ENCODE results near the gene LCE2C. TPM values are rescaled to one million over a fixed set of nuclear protein-coding genes. Genes with fewer than 3 reads are reported as not detected.

LCE2C gene
- polyA plus RNA-seq, 2 of the 4 experiments (the other 2 are of a cell fraction) = not detected

DNA sequence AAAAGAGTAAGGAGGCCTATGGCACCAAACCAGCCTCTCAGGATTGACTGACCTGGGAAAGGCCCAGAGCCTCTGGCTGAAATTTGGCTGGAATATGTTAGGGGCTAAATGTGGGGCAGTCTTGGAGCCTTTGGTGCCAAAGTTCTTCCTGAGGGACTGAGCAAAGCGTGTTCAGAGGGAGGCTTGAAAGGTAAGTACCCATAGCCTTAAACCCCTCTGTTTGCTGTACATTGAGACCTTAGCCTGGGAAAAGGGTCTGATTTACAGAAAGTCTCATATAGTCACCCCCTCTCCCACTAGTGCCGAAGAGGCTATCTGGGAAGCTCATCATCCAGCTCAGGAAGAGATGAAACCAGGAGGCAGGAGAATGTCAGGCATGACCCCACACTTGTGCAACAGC, 32.8 kb downstream of the LCE2C start, which contains the start of gene LCE4A:
Gene LCE4A (plus strand): TSS at position 301 of the 400 bp plus-strand sequence. CDS start 916 bp downstream, outside the sequence.
- no peak for FAIRE-seq
- Histone ChIP-seq H3K27ac (no peak within 1 kb of the TSS), H3K4me3 (no peak within 1 kb of the TSS), H3K9me3 (peaks cover 5% of the 10 kb centered on the region; the same call in 1 of the 3 replicates), H3K4me2 (no peak within 1 kb of the TSS), H3K4me1 (no peaks in the 10 kb centered on the region)
- 19% methylated on average over 2 of the region's 2 CpGs for WGBS (ENCODE audit: missing lambda C conversion rate)
- ChIA-PET POLR2A (no interaction called here), CTCF (interaction anchor here (0.8 kb wide), 1 partner anchor 10 kb away, joined by 3 read pairs; the partner anchor contains the start of gene LCE2A)
- TF ChIP-seq GATA3 (IDR thresholded peaks at IDR 0.05; ENCODE audit: borderline replicate concordance) = no peak
- TF ChIP-seq CBX8 (IDR thresholded peaks at IDR 0.05) = no peak
- no peak for TF ChIP-seq MAZ (IDR thresholded peaks at IDR 0.05; ENCODE audit: borderline replicate concordance, low read depth, low read length)
- no peak for TF ChIP-seq CEBPB (IDR thresholded peaks at IDR 0.05)
- no peak for TF ChIP-seq NPAS2 (CRISPR knock-in tag; IDR thresholded peaks at IDR 0.05; ENCODE audit: borderline replicate concordance)
- TF ChIP-seq, protein P1, sequence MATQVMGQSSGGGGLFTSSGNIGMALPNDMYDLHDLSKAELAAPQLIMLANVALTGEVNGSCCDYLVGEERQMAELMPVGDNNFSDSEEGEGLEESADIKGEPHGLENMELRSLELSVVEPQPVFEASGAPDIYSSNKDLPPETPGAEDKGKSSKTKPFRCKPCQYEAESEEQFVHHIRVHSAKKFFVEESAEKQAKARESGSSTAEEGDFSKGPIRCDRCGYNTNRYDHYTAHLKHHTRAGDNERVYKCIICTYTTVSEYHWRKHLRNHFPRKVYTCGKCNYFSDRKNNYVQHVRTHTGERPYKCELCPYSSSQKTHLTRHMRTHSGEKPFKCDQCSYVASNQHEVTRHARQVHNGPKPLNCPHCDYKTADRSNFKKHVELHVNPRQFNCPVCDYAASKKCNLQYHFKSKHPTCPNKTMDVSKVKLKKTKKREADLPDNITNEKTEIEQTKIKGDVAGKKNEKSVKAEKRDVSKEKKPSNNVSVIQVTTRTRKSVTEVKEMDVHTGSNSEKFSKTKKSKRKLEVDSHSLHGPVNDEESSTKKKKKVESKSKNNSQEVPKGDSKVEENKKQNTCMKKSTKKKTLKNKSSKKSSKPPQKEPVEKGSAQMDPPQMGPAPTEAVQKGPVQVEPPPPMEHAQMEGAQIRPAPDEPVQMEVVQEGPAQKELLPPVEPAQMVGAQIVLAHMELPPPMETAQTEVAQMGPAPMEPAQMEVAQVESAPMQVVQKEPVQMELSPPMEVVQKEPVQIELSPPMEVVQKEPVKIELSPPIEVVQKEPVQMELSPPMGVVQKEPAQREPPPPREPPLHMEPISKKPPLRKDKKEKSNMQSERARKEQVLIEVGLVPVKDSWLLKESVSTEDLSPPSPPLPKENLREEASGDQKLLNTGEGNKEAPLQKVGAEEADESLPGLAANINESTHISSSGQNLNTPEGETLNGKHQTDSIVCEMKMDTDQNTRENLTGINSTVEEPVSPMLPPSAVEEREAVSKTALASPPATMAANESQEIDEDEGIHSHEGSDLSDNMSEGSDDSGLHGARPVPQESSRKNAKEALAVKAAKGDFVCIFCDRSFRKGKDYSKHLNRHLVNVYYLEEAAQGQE (IDR thresholded peaks at IDR 0.05) = no peak
- TF ChIP-seq PHF8 (IDR thresholded peaks at IDR 0.05; ENCODE audit: borderline replicate concordance, low read depth) = no peak
- no peak for TF ChIP-seq SREBF2 (IDR thresholded peaks at IDR 0.05)
- ATAC-seq = no peak
- no peak for DNase-seq (ENCODE audit: low read depth in 1 of 2, low spot score in 1 of 2)

DNA sequence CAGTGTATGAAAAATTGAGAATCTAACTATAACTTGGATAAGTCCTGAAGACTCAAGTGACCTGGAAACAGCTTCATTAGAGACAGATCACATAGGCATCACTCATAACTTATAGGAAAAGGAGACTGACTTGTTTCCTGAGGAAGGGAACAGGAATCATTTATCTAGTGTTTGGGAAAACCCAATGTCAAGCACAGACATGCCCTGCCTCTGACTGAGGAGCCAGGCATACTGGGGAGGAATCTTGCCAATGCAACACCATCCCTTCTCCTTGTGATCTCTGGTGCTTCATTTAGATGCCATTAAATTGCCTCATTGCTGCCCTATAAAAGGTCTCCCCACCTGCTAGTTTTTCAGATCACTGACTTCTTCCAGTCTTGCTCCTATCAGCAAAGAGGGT, 43.2 kb downstream of the LCE2C start:
- DNase-seq (ENCODE audit: low read depth in 1 of 2, low spot score in 1 of 2) (no peak), ATAC-seq (no peak), FAIRE-seq (no peak)
- TF ChIP-seq HOXA7 (CRISPR knock-in tag; IDR thresholded peaks at IDR 0.05) = no peak
- TF ChIP-seq MYC (IDR thresholded peaks at IDR 0.05; ENCODE audit: borderline replicate concordance, low read length) = no peak
- no peak for TF ChIP-seq ZNF302 (CRISPR knock-in tag; IDR thresholded peaks at IDR 0.05)
- no peak for TF ChIP-seq HOXB5 (CRISPR knock-in tag; IDR thresholded peaks at IDR 0.05)
- Histone ChIP-seq H3K9me3 (no peaks in the 10 kb centered on the region), H3K4me3 (no peak overlapping the region), H3K4me1 (no peaks in the 10 kb centered on the region), H3K27ac (no peak overlapping the region), H3K4me2 (no peak overlapping the region)
- ChIA-PET POLR2A (no interaction called here), CTCF (interaction anchor here (1.0 kb wide), 1 partner anchor 23 kb away, joined by 3 read pairs; no protein-coding TSS in a partner anchor)

DNA sequence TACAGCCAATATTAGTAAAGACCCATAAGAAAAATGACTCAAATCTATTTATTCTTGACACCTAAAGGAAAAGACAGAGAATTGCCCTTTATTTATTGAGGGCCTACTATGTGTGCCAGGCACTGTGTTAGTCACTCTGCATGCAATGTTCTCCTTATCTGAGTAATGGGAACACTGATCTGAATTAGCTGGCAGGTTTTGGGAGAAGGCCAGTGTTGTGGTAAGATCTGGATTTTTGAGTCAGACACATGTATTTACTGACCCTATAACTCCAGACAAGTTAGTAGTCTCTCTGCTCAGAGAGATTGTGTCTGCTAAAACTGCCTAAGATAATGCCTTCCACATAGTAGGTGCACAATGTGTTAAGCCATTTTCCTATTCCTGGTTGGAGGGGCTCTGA, 50.2 kb downstream of the LCE2C start:
- DNase-seq (ENCODE audit: low read depth in 1 of 2, low spot score in 1 of 2) (no peak), ATAC-seq (no peak), FAIRE-seq (no peak)
- ChIA-PET POLR2A (no interaction called here), CTCF (no interaction called here)
- Histone ChIP-seq H3K9me3 (no peaks in the 10 kb centered on the region), H3K4me1 (no peaks in the 10 kb centered on the region), H3K4me2 (no peak overlapping the region), H3K4me3 (no peak overlapping the region), H3K27ac (no peak overlapping the region)
- no peak for TF ChIP-seq CHD4 (IDR thresholded peaks at IDR 0.05; ENCODE audit: borderline replicate concordance)
- no peak for TF ChIP-seq TFCP2L1 (CRISPR knock-in tag; IDR thresholded peaks at IDR 0.05)

Other genes starting within 250 kb of the LCE2C start
- gene LCE5A, start 164.5 kb upstream of the LCE2C start, polyA plus RNA-seq (2011; rRNA removed) = not detected in 2 replicates
- gene LCE5A, start 164.5 kb upstream of the LCE2C start, polyA plus RNA-seq (2017; fragmentation: RNase III; extraction: RNeasy Plus Mini Kit Qiagen cat#74134 plus additional on column Dnase treatment) = not detected in 3 replicates
- 0.47 and 0.50 TPM in 2 replicates for gene CRCT1, start 160.8 kb upstream of the LCE2C start, polyA plus RNA-seq (2011; rRNA removed)
- gene CRCT1, start 160.8 kb upstream of the LCE2C start, polyA plus RNA-seq (2017; fragmentation: RNase III; extraction: RNeasy Plus Mini Kit Qiagen cat#74134 plus additional on column Dnase treatment) = 0.14 TPM in 1 of 3 replicates, not detected in the others
- not detected in 2 replicates for gene LCE3E, start 108.5 kb upstream of the LCE2C start, polyA plus RNA-seq (2011; rRNA removed)
- gene LCE3E, start 108.5 kb upstream of the LCE2C start, polyA plus RNA-seq (2017; fragmentation: RNase III; extraction: RNeasy Plus Mini Kit Qiagen cat#74134 plus additional on column Dnase treatment) = not detected in 3 replicates
- 0.23 and 0.36 TPM in 2 replicates for gene LCE3D, start 94.8 kb upstream of the LCE2C start, polyA plus RNA-seq (2011; rRNA removed)
- gene LCE3D, start 94.8 kb upstream of the LCE2C start, polyA plus RNA-seq (2017; fragmentation: RNase III; extraction: RNeasy Plus Mini Kit Qiagen cat#74134 plus additional on column Dnase treatment) = 0.18 to 0.39 TPM (median 0.18 TPM) in 3 replicates
- not detected in 2 replicates for gene LCE3C, start 75.0 kb upstream of the LCE2C start, polyA plus RNA-seq (2011; rRNA removed)
- not detected in 3 replicates for gene LCE3C, start 75.0 kb upstream of the LCE2C start, polyA plus RNA-seq (2017; fragmentation: RNase III; extraction: RNeasy Plus Mini Kit Qiagen cat#74134 plus additional on column Dnase treatment)
- gene LCE3B, start 61.5 kb upstream of the LCE2C start, polyA plus RNA-seq (2011; rRNA removed) = not detected in 2 replicates
- not detected in 3 replicates for gene LCE3B, start 61.5 kb upstream of the LCE2C start, polyA plus RNA-seq (2017; fragmentation: RNase III; extraction: RNeasy Plus Mini Kit Qiagen cat#74134 plus additional on column Dnase treatment)
- not detected in 2 replicates for gene LCE3A, start 52.2 kb upstream of the LCE2C start, polyA plus RNA-seq (2011; rRNA removed)
- not detected in 3 replicates for gene LCE3A, start 52.2 kb upstream of the LCE2C start, polyA plus RNA-seq (2017; fragmentation: RNase III; extraction: RNeasy Plus Mini Kit Qiagen cat#74134 plus additional on column Dnase treatment)
- not detected in 2 replicates for gene LCE2D, start 11.9 kb upstream of the LCE2C start, polyA plus RNA-seq (2011; rRNA removed)
- gene LCE2D, start 11.9 kb upstream of the LCE2C start, polyA plus RNA-seq (2017; fragmentation: RNase III; extraction: RNeasy Plus Mini Kit Qiagen cat#74134 plus additional on column Dnase treatment) = not detected in 3 replicates
- not detected in 2 replicates for gene LCE2B, start 10.8 kb downstream of the LCE2C start, polyA plus RNA-seq (2011; rRNA removed)
- gene LCE2B, start 10.8 kb downstream of the LCE2C start, polyA plus RNA-seq (2017; fragmentation: RNase III; extraction: RNeasy Plus Mini Kit Qiagen cat#74134 plus additional on column Dnase treatment) = not detected in 3 replicates
- gene LCE2A, start 23.1 kb downstream of the LCE2C start, polyA plus RNA-seq (2011; rRNA removed) = not detected in 2 replicates
- not detected in 3 replicates for gene LCE2A, start 23.1 kb downstream of the LCE2C start, polyA plus RNA-seq (2017; fragmentation: RNase III; extraction: RNeasy Plus Mini Kit Qiagen cat#74134 plus additional on column Dnase treatment)
- not detected in 2 replicates for gene LCE4A, start 32.9 kb downstream of the LCE2C start, polyA plus RNA-seq (2011; rRNA removed)
- gene LCE4A, start 32.9 kb downstream of the LCE2C start, polyA plus RNA-seq (2017; fragmentation: RNase III; extraction: RNeasy Plus Mini Kit Qiagen cat#74134 plus additional on column Dnase treatment) = not detected in 3 replicates
- not detected in 2 replicates for gene KPRP, start 82.7 kb downstream of the LCE2C start, polyA plus RNA-seq (2011; rRNA removed)
- not detected in 3 replicates for gene KPRP, start 82.7 kb downstream of the LCE2C start, polyA plus RNA-seq (2017; fragmentation: RNase III; extraction: RNeasy Plus Mini Kit Qiagen cat#74134 plus additional on column Dnase treatment)
- not detected in 2 replicates for gene LCE1F, start 99.9 kb downstream of the LCE2C start, polyA plus RNA-seq (2011; rRNA removed)
- not detected in 3 replicates for gene LCE1F, start 99.9 kb downstream of the LCE2C start, polyA plus RNA-seq (2017; fragmentation: RNase III; extraction: RNeasy Plus Mini Kit Qiagen cat#74134 plus additional on column Dnase treatment)
- not detected in 2 replicates for gene LCE1E, start 111.0 kb downstream of the LCE2C start, polyA plus RNA-seq (2011; rRNA removed)
- gene LCE1E, start 111.0 kb downstream of the LCE2C start, polyA plus RNA-seq (2017; fragmentation: RNase III; extraction: RNeasy Plus Mini Kit Qiagen cat#74134 plus additional on column Dnase treatment) = not detected in 3 replicates
- not detected in 2 replicates for gene LCE1D, start 121.4 kb downstream of the LCE2C start, polyA plus RNA-seq (2011; rRNA removed)
- gene LCE1D, start 121.4 kb downstream of the LCE2C start, polyA plus RNA-seq (2017; fragmentation: RNase III; extraction: RNeasy Plus Mini Kit Qiagen cat#74134 plus additional on column Dnase treatment) = not detected in 3 replicates
- gene LCE1C, start 131.4 kb downstream of the LCE2C start, polyA plus RNA-seq (2011; rRNA removed) = not detected in 2 replicates
- not detected in 3 replicates for gene LCE1C, start 131.4 kb downstream of the LCE2C start, polyA plus RNA-seq (2017; fragmentation: RNase III; extraction: RNeasy Plus Mini Kit Qiagen cat#74134 plus additional on column Dnase treatment)
- not detected in 2 replicates for gene LCE1B, start 136.7 kb downstream of the LCE2C start, polyA plus RNA-seq (2011; rRNA removed)
- gene LCE1B, start 136.7 kb downstream of the LCE2C start, polyA plus RNA-seq (2017; fragmentation: RNase III; extraction: RNeasy Plus Mini Kit Qiagen cat#74134 plus additional on column Dnase treatment) = not detected in 3 replicates
- gene LCE1A, start 152.2 kb downstream of the LCE2C start, polyA plus RNA-seq (2011; rRNA removed) = not detected in 2 replicates
- gene LCE1A, start 152.2 kb downstream of the LCE2C start, polyA plus RNA-seq (2017; fragmentation: RNase III; extraction: RNeasy Plus Mini Kit Qiagen cat#74134 plus additional on column Dnase treatment) = not detected in 3 replicates
- not detected in 2 replicates for gene LCE6A, start 167.6 kb downstream of the LCE2C start, polyA plus RNA-seq (2011; rRNA removed)
- not detected in 3 replicates for gene LCE6A, start 167.6 kb downstream of the LCE2C start, polyA plus RNA-seq (2017; fragmentation: RNase III; extraction: RNeasy Plus Mini Kit Qiagen cat#74134 plus additional on column Dnase treatment)
- not detected in 2 replicates for gene LCE7A, start 184.7 kb downstream of the LCE2C start, polyA plus RNA-seq (2011; rRNA removed)
- gene LCE7A, start 184.7 kb downstream of the LCE2C start, polyA plus RNA-seq (2017; fragmentation: RNase III; extraction: RNeasy Plus Mini Kit Qiagen cat#74134 plus additional on column Dnase treatment) = not detected in 3 replicates
- gene SMCP, start 203.0 kb downstream of the LCE2C start, polyA plus RNA-seq (2011; rRNA removed) = not detected in 2 replicates
- gene SMCP, start 203.0 kb downstream of the LCE2C start, polyA plus RNA-seq (2017; fragmentation: RNase III; extraction: RNeasy Plus Mini Kit Qiagen cat#74134 plus additional on column Dnase treatment) = not detected in 3 replicates
- not detected in 2 replicates for gene IVL, start 233.3 kb downstream of the LCE2C start, polyA plus RNA-seq (2011; rRNA removed)
- not detected in 3 replicates for gene IVL, start 233.3 kb downstream of the LCE2C start, polyA plus RNA-seq (2017; fragmentation: RNase III; extraction: RNeasy Plus Mini Kit Qiagen cat#74134 plus additional on column Dnase treatment)

Data from A549 (cell line).